Measurements from ENCODE around the gene LYPLAL1. TPM values are rescaled to one million over a fixed set of nuclear protein-coding genes. Genes with fewer than 3 reads are reported as not detected.

LYPLAL1 gene
- total and polyA plus RNA-seq, 2 of the 13 experiments (the other 11 are each of a cell fraction or from before 2014, with no cell fraction given), result 17.0 to 31.6 TPM

GRCh38 chr1:219128957-219129356, 44.7 kb upstream of the LYPLAL1 start (continued):
- TF ChIP-seq STAT6 (CRISPR knock-in tag; IDR thresholded peaks at IDR 0.05; ENCODE audit: borderline replicate concordance) (no peak), ZNF564 (CRISPR knock-in tag; IDR thresholded peaks at IDR 0.05) (no peak), SRSF1 (optimal IDR thresholded peaks at IDR 0.05; ENCODE audit: low read depth, low read length) (no peak), TEF (CRISPR knock-in tag; IDR thresholded peaks at IDR 0.05) (no peak), MAZ (IDR thresholded peaks at IDR 0.05; ENCODE audit: borderline replicate concordance, low read depth, low read length) (no peak), MAZ (CRISPR knock-in tag; IDR thresholded peaks at IDR 0.05; ENCODE audit: low read depth) (no peak), ZNF235 (CRISPR knock-in tag; IDR thresholded peaks at IDR 0.05; ENCODE audit: borderline replicate concordance) (no peak), ZSCAN9 (CRISPR knock-in tag; IDR thresholded peaks at IDR 0.05; ENCODE audit: borderline replicate concordance) (no peak), MAFK (conservative IDR thresholded peaks at IDR 0.05 in 1 of 2, IDR thresholded peaks at IDR 0.05 in 1 of 2; ENCODE audit: low read length in 2 of 2) (no peak), ZSCAN12 (CRISPR knock-in tag; IDR thresholded peaks at IDR 0.05) (no peak)

- FAIRE-seq, result no peak
- no peaks in the 10 kb centered on the region for H3K79me2 ChIP-seq (ENCODE audit: insufficient read depth, low read length)
- no peaks in the 10 kb centered on the region for H4K20me1 ChIP-seq (ENCODE audit: insufficient read depth, low read length)
- no peak for DNase-seq (ENCODE audit: low spot score)
- H3K27me3 ChIP-seq (ENCODE audit: control insufficient read depth in 1 of 2, insufficient read depth in 2 of 2, low read length in 2 of 2), result no peaks in the 10 kb centered on the region
- no peak for ATAC-seq
- no peaks in the 10 kb centered on the region for H3K9me3 ChIP-seq (ENCODE audit: low read length)
- H3K36me3 ChIP-seq (replicated peaks in 1 of 2; ENCODE audit: control insufficient read depth in 1 of 2, insufficient read depth in 2 of 2, low read length in 2 of 2), result no peaks in the 10 kb centered on the region
- ChIA-PET POLR2A (no interaction called here), CTCF (ENCODE audit: low intra/inter-chr PET ratio, low total read pairs) (no interaction called here)
- in situ Hi-C loops (cut with HindIII; ENCODE audit: extremely low pct_ligation_motif_present, low pct_unique_long_range_greater_than_20kb) (no loop called here), intact Hi-C loops (cut with micrococcal nuclease; ENCODE audit: unreplicated experiment) (no loop called here)
- no TSS peak for BruUV-seq (replicated peaks)
- H3K27ac ChIP-seq (ENCODE audit: extremely low read length, insufficient read depth, low read length), result no peak overlapping the region
- H3K4me2 ChIP-seq (ENCODE audit: low read depth, low read length), result no peak overlapping the region
- H3K9ac ChIP-seq (ENCODE audit: insufficient read depth, low read depth, low read length), result no peak overlapping the region
- 4% methylated on average over 1 of the region's 1 CpG for WGBS (ENCODE audit: low lambda C conversion rate)
- no peak overlapping the region for H3K4me3 ChIP-seq (replicated peaks in 1 of 3; ENCODE audit: insufficient read depth in 1 of 3, low read depth in 2 of 3, low read length in 3 of 3)
- no peaks in the 10 kb centered on the region for H3K4me1 ChIP-seq (ENCODE audit: insufficient read depth, low read length)
- no peak overlapping the region for H2AFZ ChIP-seq (ENCODE audit: low read length)
- no peak for TF ChIP-seq NAIF1 (CRISPR knock-in tag; IDR thresholded peaks at IDR 0.05; ENCODE audit: borderline replicate concordance)
- no peak for TF ChIP-seq ZBTB3 (CRISPR knock-in tag; IDR thresholded peaks at IDR 0.05; ENCODE audit: borderline replicate concordance, low read depth)
- no peak for TF ChIP-seq ZFY (CRISPR knock-in tag; IDR thresholded peaks at IDR 0.05)
- TF ChIP-seq ZNF281 (CRISPR knock-in tag; IDR thresholded peaks at IDR 0.05; ENCODE audit: borderline replicate concordance), result no peak
- TF ChIP-seq NFATC3 (CRISPR knock-in tag; IDR thresholded peaks at IDR 0.05), result no peak
- no peak for TF ChIP-seq ZBTB2 (CRISPR knock-in tag; IDR thresholded peaks at IDR 0.05; ENCODE audit: low read depth)
Measured at GRCh38 chr1:219130366-219130935, 43.2 kb upstream of the LYPLAL1 start.
